Upper lobe of left lung (tissue), 6 donors: ENCODE data around the gene MAP2K5. TPM values are rescaled to one million over a fixed set of nuclear protein-coding genes. Genes with fewer than 3 reads are reported as not detected.

ENCODE experiments used
- ATAC-seq, 2 donors: fragments of 200-7000 bp; cut with Tn5 transposase; one replicate each; pipeline ENCODE4 v1.9.1; 2022; ENCODE audit warnings: mild to moderate bottlenecking in 2 of 2, moderate library complexity in 2 of 2; ENCODE audit not compliant: low FRiP score in 2 of 2
- DNase-seq, 2 donors: peaks; one replicate each; pipeline ENCODE4 v3.0.0-alpha.2; 2019 to 2020
- H3K27ac ChIP-seq, 4 donors: fragments of 200-600 bp; sonication (generic); one replicate each; pipeline ENCODE4 v1.5.1; 2016 to 2019
- H3K27me3 ChIP-seq, 4 donors: fragments of 200-600 bp; sonication (generic); one replicate each; pipeline ENCODE4 v1.5.1; 2017 to 2019
- H3K36me3 ChIP-seq, 4 donors: fragments of 200-600 bp; sonication (generic); one replicate each; pipeline ENCODE4 v1.5.1; 2016 to 2019
- H3K4me1 ChIP-seq, 4 donors: fragments of 200-600 bp; sonication (generic); one replicate each; pipeline ENCODE4 v1.5.1; 2018 to 2019
- H3K4me3 ChIP-seq, 4 donors: fragments of 200-600 bp; sonication (generic); one replicate each; pipeline ENCODE4 v1.5.1; 2017 to 2019; ENCODE audit warnings: mild to moderate bottlenecking in 2 of 4, moderate library complexity in 1 of 4
- H3K9me3 ChIP-seq, 4 donors: fragments of 200-600 bp; sonication (generic); one replicate each; pipeline ENCODE4 v1.5.1; 2018 to 2019
- CTCF ChIP-seq, 6 experiments: fragments of 450-650 bp in 4 of 6; fragments of 200-600 bp in 2 of 6; sonication (generic) in 2 of 6; IDR thresholded peaks; one replicate each; pipeline ENCODE4 v1.5.1; 2016 to 2019; ENCODE audit warnings: antibody characterized with exemption in 6 of 6
- EP300 ChIP-seq, 4 donors: sonication (generic); formaldehyde crosslinking; IDR thresholded peaks; one replicate each; pipeline ENCODE4 v1.5.1; 2017; ENCODE audit warnings: antibody characterized with exemption in 4 of 4, control low read depth in 2 of 4
- POLR2A ChIP-seq, 4 donors: fragments of 450-650 bp; IDR thresholded peaks; one replicate each; pipeline ENCODE4 v1.5.1; 2016 to 2017; ENCODE audit warnings: antibody characterized with exemption in 4 of 4, mild to moderate bottlenecking in 2 of 4
- POLR2AphosphoS5 ChIP-seq, 2 donors: sonication (generic); formaldehyde crosslinking; IDR thresholded peaks; one replicate each; pipeline ENCODE4 v1.5.1; 2017; ENCODE audit warnings: antibody characterized with exemption in 2 of 2
- WGBS, 2 donors: methylation state at CpG; one replicate each; pipeline ENCODE4 v1.1.5; 2017 to 2018; 5-methylcytosine and 5-hydroxymethylcytosine counted together
- total RNA-seq, 6 donors: library from RNA; depleted of rRNA in 4 of 6; stranded (reverse); fragments of >200 nt in 4 of 6; gene quantifications; one replicate each; pipeline versions ENCODE4 v1.1.0 to v1.2.1, GENCODE V29; 2016 to 2021
- donor health status: DM: no; HTN: no; CAD: no; lungs with moderate emphysema.
- donor health status: DM: no; HTN: yes; CAD: no; lungs with severe emphysema.

Gene MAP2K5
- total RNA-seq, 6 donors from 2014 or later: 7.8 to 25.6 (median 16.0) TPM

GRCh38 chr15:67509918-67510317 lies 32.6 kb upstream of the MAP2K5 start:
- TF ChIP-seq POLR2A (IDR thresholded peaks at IDR 0.05): no peak
- no peak for TF ChIP-seq EP300 (IDR thresholded peaks at IDR 0.05)
- TF ChIP-seq POLR2AphosphoS5 (IDR thresholded peaks at IDR 0.05): no peak
- no peak for TF ChIP-seq CTCF (IDR thresholded peaks at IDR 0.05)
- DNase-seq (no peak), ATAC-seq (no peak)
- peaks cover 0 to 28% (median 8%) of the 10 kb centered on the region in 4 donors for H3K36me3 ChIP-seq
- H3K4me1 ChIP-seq: peaks cover 0 to 14% (median 12%) of the 10 kb centered on the region in 4 donors
- no peaks in the 10 kb centered on the region for H3K27me3 ChIP-seq
- 89% methylated on average over 4 of the region's 4 CpGs for WGBS, 2 donors
- no peak overlapping the region for H3K27ac ChIP-seq
- H3K9me3 ChIP-seq: no peaks in the 10 kb centered on the region
- no peak overlapping the region for H3K4me3 ChIP-seq

GRCh38 chr15:67510597-67511190 lies 31.8 kb upstream of the MAP2K5 start:
- DNase-seq (no peak), ATAC-seq (no peak)
- TF ChIP-seq EP300 (IDR thresholded peaks at IDR 0.05): no peak
- no peak for TF ChIP-seq CTCF (IDR thresholded peaks at IDR 0.05)
- TF ChIP-seq POLR2AphosphoS5 (IDR thresholded peaks at IDR 0.05): no peak
- TF ChIP-seq POLR2A (IDR thresholded peaks at IDR 0.05): no peak
- Histone ChIP-seq H3K27me3 (no peaks in the 10 kb centered on the region), H3K9me3 (no peaks in the 10 kb centered on the region), H3K27ac (no peak overlapping the region), H3K4me1 (peaks cover 0 to 14% (median 12%) of the 10 kb centered on the region in 4 donors), H3K36me3 (peaks cover 0 to 30% (median 9%) of the 10 kb centered on the region in 4 donors), H3K4me3 (no peak overlapping the region)
- 88 to 94% methylated on average over 7 of the region's 7 CpGs for WGBS, 2 donors

- Histone ChIP-seq H3K4me3 (no peak overlapping the region), H3K27ac (no peak overlapping the region), H3K4me1 (peaks cover 0 to 11% (median 7%) of the 10 kb centered on the region in 4 donors), H3K36me3 (peaks cover 0 to 30% (median 9%) of the 10 kb centered on the region in 4 donors), H3K9me3 (no peaks in the 10 kb centered on the region), H3K27me3 (no peaks in the 10 kb centered on the region)
- DNase-seq: no peak
- ATAC-seq: no peak
- TF ChIP-seq CTCF (IDR thresholded peaks at IDR 0.05) (no peak), EP300 (IDR thresholded peaks at IDR 0.05) (no peak), POLR2A (IDR thresholded peaks at IDR 0.05) (no peak), POLR2AphosphoS5 (IDR thresholded peaks at IDR 0.05) (no peak)
- 91 to 93% methylated on average over 3 of the region's 3 CpGs for WGBS, 2 donors
Observed at GRCh38 chr15:67511606-67512005, 30.9 kb upstream of the MAP2K5 start.

- 48 to 52% methylated on average over 3 of the region's 3 CpGs for WGBS, 2 donors
- ATAC-seq (no peak), DNase-seq (no peak)
- no peak overlapping the region for H3K4me3 ChIP-seq
- no peaks in the 10 kb centered on the region for H3K9me3 ChIP-seq
- no peak for TF ChIP-seq EP300 (IDR thresholded peaks at IDR 0.05)
- no peak for TF ChIP-seq POLR2A (IDR thresholded peaks at IDR 0.05)
- TF ChIP-seq POLR2AphosphoS5 (IDR thresholded peaks at IDR 0.05): no peak
- TF ChIP-seq CTCF (IDR thresholded peaks at IDR 0.05): no peak
- peaks cover 0 to 6% (median 3%) of the 10 kb centered on the region in 4 donors for H3K4me1 ChIP-seq
- no peak overlapping the region for H3K27ac ChIP-seq
- no peaks in the 10 kb centered on the region for H3K27me3 ChIP-seq
- H3K36me3 ChIP-seq: peaks cover 0 to 30% (median 9%) of the 10 kb centered on the region in 4 donors
Observed at GRCh38 chr15:67512140-67512539, 30.4 kb upstream of the MAP2K5 start.
